ENCODE results near the gene CBLIF.

- TF ChIP-seq REST (IDR thresholded peaks at IDR 0.05; ENCODE audit: insufficient read depth in 1 of 2, low read depth in 2 of 2, low read length in 2 of 2) (no peak), TAF1 (IDR thresholded peaks at IDR 0.05; ENCODE audit: borderline replicate concordance, insufficient read depth, low read length) (no peak), POLR2AphosphoS5 (IDR thresholded peaks at IDR 0.05; ENCODE audit: low read depth, low read length) (no peak), SIN3A (IDR thresholded peaks at IDR 0.05; ENCODE audit: borderline replicate concordance, insufficient read depth, low read length) (no peak)
Measured at GRCh38 chr11:59783632-59784090, 61.6 kb downstream of the CBLIF start.
